ENCODE results near the gene BICDL2.
A peak's percentile ranks its signal among the peaks of the same experiment; 100 is the strongest.

BICDL2 gene

DNA sequence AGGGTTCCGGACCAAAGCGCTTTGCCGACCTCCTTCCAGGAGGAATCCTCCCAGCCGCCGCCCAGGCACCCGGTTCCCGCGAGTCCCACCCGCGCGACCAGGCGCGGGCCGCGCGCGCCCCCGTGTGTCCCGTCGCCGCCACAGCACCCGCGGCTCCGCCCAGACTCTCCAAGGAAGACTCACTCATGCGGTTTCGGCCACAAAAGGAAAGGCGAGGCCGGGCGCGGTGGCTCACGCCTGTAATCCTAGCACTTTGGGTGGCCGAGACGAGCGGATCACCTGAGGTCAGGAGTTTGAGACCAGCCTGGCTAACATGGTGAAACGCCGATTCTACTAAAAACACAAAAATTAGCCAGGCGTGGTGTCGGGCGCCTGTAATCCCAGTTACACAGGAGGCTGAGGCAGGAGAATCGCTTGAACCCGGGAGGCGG, 53.0 kb downstream of the BICDL2 start (continued):
- TF ChIP-seq ZBTB17 (tag by site-specific recombination; IDR thresholded peaks at IDR 0.05) (peak; percentile 54), ZNF585B (tag by site-specific recombination; IDR thresholded peaks at IDR 0.05) (no peak), BCL11B (tag by site-specific recombination; IDR thresholded peaks at IDR 0.05; ENCODE audit: low read depth) (no peak), GLIS1 (tag by site-specific recombination; IDR thresholded peaks at IDR 0.05) (0 out of 2 replicates have a peak, but pooled peaks have one; percentile 4), ZNF140 (tag by site-specific recombination; IDR thresholded peaks at IDR 0.05) (no peak), TCF7L2 (IDR thresholded peaks at IDR 0.05; ENCODE audit: borderline replicate concordance, low read depth, low read length) (no peak), ZNF701 (tag by site-specific recombination; IDR thresholded peaks at IDR 0.05) (no peak), ZNF561 (tag by site-specific recombination; IDR thresholded peaks at IDR 0.05; ENCODE audit: borderline replicate concordance) (peak; percentile 82; the same call in 1 of the 2 replicates), ZNF660 (tag by site-specific recombination; IDR thresholded peaks at IDR 0.05) (peak; percentile 86), ZNF558 (tag by site-specific recombination; IDR thresholded peaks at IDR 0.05) (no peak), KLF10 (tag by site-specific recombination; IDR thresholded peaks at IDR 0.05) (peak; percentile 35; the same call in 1 of the 2 replicates), ZNF670 (tag by site-specific recombination; IDR thresholded peaks at IDR 0.05; ENCODE audit: low read depth) (no peak), ZFP37 (tag by site-specific recombination; IDR thresholded peaks at IDR 0.05) (no peak), ZBTB48 (tag by site-specific recombination; IDR thresholded peaks at IDR 0.05) (no peak), ZNF214 (tag by site-specific recombination; IDR thresholded peaks at IDR 0.05; ENCODE audit: borderline replicate concordance) (no peak), KLF1 (tag by site-specific recombination; IDR thresholded peaks at IDR 0.05) (peak; percentile 95), ZNF292 (tag by site-specific recombination; IDR thresholded peaks at IDR 0.05; ENCODE audit: borderline replicate concordance, low read depth) (no peak), ZNF623 (tag by site-specific recombination; IDR thresholded peaks at IDR 0.05) (no peak), REPIN1 (tag by site-specific recombination; IDR thresholded peaks at IDR 0.05; ENCODE audit: low read depth) (peak; percentile 60; the same call in 1 of the 2 replicates), ZFHX2 (tag by site-specific recombination; conservative IDR thresholded peaks at IDR 0.05) (peak; percentile 43; the same call in 1 of the 2 replicates), ZNF2 (tag by site-specific recombination; IDR thresholded peaks at IDR 0.05) (peak; percentile 53), ZNF335 (tag by site-specific recombination; conservative IDR thresholded peaks at IDR 0.05) (peak; percentile 96), ZBTB20 (tag by site-specific recombination; IDR thresholded peaks at IDR 0.05) (peak; percentile 29; the same call in 1 of the 2 replicates)
- TF ChIP-seq, protein P1, sequence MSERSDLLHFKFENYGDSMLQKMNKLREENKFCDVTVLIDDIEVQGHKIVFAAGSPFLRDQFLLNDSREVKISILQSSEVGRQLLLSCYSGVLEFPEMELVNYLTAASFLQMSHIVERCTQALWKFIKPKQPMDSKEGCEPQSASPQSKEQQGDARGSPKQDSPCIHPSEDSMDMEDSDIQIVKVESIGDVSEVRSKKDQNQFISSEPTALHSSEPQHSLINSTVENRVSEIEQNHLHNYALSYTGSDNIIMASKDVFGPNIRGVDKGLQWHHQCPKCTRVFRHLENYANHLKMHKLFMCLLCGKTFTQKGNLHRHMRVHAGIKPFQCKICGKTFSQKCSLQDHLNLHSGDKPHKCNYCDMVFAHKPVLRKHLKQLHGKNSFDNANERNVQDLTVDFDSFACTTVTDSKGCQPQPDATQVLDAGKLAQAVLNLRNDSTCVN (tag by site-specific recombination; optimal IDR thresholded peaks at IDR 0.05): peak; percentile 83
- TF ChIP-seq, protein P2, sequence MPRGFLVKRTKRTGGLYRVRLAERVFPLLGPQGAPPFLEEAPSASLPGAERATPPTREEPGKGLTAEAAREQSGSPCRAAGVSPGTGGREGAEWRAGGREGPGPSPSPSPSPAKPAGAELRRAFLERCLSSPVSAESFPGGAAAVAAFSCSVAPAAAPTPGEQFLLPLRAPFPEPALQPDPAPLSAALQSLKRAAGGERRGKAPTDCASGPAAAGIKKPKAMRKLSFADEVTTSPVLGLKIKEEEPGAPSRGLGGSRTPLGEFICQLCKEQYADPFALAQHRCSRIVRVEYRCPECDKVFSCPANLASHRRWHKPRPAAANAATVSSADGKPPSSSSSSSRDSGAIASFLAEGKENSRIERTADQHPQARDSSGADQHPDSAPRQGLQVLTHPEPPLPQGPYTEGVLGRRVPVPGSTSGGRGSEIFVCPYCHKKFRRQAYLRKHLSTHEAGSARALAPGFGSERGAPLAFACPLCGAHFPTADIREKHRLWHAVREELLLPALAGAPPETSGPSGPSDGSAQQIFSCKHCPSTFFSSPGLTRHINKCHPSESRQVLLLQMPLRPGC (tag by site-specific recombination; IDR thresholded peaks at IDR 0.05): 0 out of 2 replicates have a peak, but pooled peaks have one; percentile 21
- TF ChIP-seq, protein P3, sequence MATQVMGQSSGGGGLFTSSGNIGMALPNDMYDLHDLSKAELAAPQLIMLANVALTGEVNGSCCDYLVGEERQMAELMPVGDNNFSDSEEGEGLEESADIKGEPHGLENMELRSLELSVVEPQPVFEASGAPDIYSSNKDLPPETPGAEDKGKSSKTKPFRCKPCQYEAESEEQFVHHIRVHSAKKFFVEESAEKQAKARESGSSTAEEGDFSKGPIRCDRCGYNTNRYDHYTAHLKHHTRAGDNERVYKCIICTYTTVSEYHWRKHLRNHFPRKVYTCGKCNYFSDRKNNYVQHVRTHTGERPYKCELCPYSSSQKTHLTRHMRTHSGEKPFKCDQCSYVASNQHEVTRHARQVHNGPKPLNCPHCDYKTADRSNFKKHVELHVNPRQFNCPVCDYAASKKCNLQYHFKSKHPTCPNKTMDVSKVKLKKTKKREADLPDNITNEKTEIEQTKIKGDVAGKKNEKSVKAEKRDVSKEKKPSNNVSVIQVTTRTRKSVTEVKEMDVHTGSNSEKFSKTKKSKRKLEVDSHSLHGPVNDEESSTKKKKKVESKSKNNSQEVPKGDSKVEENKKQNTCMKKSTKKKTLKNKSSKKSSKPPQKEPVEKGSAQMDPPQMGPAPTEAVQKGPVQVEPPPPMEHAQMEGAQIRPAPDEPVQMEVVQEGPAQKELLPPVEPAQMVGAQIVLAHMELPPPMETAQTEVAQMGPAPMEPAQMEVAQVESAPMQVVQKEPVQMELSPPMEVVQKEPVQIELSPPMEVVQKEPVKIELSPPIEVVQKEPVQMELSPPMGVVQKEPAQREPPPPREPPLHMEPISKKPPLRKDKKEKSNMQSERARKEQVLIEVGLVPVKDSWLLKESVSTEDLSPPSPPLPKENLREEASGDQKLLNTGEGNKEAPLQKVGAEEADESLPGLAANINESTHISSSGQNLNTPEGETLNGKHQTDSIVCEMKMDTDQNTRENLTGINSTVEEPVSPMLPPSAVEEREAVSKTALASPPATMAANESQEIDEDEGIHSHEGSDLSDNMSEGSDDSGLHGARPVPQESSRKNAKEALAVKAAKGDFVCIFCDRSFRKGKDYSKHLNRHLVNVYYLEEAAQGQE (tag by site-specific recombination; IDR thresholded peaks at IDR 0.05): no peak
- TF ChIP-seq, protein P4, sequence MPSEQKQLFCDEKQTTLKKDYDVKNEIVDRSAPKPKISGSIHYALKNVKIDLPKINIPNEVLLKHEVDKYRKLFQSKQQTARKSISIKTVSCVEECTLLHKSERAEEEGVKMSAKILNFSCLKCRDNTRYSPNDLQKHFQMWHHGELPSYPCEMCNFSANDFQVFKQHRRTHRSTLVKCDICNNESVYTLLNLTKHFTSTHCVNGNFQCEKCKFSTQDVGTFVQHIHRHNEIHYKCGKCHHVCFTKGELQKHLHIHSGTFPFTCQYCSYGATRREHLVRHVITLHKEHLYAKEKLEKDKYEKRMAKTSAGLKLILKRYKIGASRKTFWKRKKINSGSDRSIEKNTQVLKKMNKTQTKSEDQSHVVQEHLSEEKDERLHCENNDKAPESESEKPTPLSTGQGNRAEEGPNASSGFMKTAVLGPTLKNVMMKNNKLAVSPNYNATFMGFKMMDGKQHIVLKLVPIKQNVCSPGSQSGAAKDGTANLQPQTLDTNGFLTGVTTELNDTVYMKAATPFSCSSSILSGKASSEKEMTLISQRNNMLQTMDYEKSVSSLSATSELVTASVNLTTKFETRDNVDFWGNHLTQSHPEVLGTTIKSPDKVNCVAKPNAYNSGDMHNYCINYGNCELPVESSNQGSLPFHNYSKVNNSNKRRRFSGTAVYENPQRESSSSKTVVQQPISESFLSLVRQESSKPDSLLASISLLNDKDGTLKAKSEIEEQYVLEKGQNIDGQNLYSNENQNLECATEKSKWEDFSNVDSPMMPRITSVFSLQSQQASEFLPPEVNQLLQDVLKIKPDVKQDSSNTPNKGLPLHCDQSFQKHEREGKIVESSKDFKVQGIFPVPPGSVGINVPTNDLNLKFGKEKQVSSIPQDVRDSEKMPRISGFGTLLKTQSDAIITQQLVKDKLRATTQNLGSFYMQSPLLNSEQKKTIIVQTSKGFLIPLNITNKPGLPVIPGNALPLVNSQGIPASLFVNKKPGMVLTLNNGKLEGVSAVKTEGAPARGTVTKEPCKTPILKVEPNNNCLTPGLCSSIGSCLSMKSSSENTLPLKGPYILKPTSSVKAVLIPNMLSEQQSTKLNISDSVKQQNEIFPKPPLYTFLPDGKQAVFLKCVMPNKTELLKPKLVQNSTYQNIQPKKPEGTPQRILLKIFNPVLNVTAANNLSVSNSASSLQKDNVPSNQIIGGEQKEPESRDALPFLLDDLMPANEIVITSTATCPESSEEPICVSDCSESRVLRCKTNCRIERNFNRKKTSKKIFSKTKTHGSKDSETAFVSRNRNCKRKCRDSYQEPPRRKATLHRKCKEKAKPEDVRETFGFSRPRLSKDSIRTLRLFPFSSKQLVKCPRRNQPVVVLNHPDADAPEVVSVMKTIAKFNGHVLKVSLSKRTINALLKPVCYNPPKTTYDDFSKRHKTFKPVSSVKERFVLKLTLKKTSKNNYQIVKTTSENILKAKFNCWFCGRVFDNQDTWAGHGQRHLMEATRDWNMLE (tag by site-specific recombination; conservative IDR thresholded peaks at IDR 0.05; ENCODE audit: low read depth): no peak
- TF ChIP-seq, protein P5, sequence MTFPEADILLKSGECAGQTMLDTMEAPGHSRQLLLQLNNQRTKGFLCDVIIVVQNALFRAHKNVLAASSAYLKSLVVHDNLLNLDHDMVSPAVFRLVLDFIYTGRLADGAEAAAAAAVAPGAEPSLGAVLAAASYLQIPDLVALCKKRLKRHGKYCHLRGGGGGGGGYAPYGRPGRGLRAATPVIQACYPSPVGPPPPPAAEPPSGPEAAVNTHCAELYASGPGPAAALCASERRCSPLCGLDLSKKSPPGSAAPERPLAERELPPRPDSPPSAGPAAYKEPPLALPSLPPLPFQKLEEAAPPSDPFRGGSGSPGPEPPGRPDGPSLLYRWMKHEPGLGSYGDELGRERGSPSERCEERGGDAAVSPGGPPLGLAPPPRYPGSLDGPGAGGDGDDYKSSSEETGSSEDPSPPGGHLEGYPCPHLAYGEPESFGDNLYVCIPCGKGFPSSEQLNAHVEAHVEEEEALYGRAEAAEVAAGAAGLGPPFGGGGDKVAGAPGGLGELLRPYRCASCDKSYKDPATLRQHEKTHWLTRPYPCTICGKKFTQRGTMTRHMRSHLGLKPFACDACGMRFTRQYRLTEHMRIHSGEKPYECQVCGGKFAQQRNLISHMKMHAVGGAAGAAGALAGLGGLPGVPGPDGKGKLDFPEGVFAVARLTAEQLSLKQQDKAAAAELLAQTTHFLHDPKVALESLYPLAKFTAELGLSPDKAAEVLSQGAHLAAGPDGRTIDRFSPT (tag by site-specific recombination; IDR thresholded peaks at IDR 0.05): peak; percentile 27; the same call in 1 of the 2 replicates

Data from HEK293 (cell line).